Suprapubic skin (tissue), 4 donors: ENCODE results near the gene WDR45B. TPM values are rescaled to one million over a fixed set of nuclear protein-coding genes. Genes with fewer than 3 reads are reported as not detected.

Experiments used
- DNase-seq, 2 donors: peaks; one replicate each; pipeline ENCODE4 v3.0.0-alpha.2; 2019; ENCODE audit warnings: low spot score in 2 of 2
- H3K27ac ChIP-seq: fragments of 200-600 bp; sonication (generic); one replicate; pipeline ENCODE4 v1.5.1; 2019
- H3K27me3 ChIP-seq: fragments of 200-600 bp; sonication (generic); one replicate; pipeline ENCODE4 v1.5.1; 2019
- H3K36me3 ChIP-seq: fragments of 200-600 bp; sonication (generic); one replicate; pipeline ENCODE4 v1.5.1; 2019
- H3K4me1 ChIP-seq: fragments of 200-600 bp; sonication (generic); one replicate; pipeline ENCODE4 v1.5.1; 2019
- H3K4me3 ChIP-seq: fragments of 200-600 bp; sonication (generic); one replicate; pipeline ENCODE4 v1.5.1; 2019; ENCODE audit warnings: mild to moderate bottlenecking
- H3K9me3 ChIP-seq: fragments of 200-600 bp; sonication (generic); one replicate; pipeline ENCODE4 v1.5.1; 2019
- CTCF ChIP-seq, 2 donors: fragments of 200-600 bp in 1 of 2; fragments of 450-650 bp in 1 of 2; sonication (generic) in 1 of 2; IDR thresholded peaks; one replicate each; pipeline ENCODE4 v1.5.1; 2016 to 2019; ENCODE audit warnings: antibody characterized with exemption in 2 of 2, mild to moderate bottlenecking in 1 of 2, moderate library complexity in 1 of 2
- EP300 ChIP-seq: sonication (generic); formaldehyde crosslinking; IDR thresholded peaks from one replicate; pipeline ENCODE4 v1.6.1; 2017; ENCODE audit warnings: antibody characterized with exemption
- POLR2A ChIP-seq, 2 donors: fragments of 450-650 bp; IDR thresholded peaks; one replicate each; pipeline ENCODE4 v1.6.1; 2017; ENCODE audit warnings: antibody characterized with exemption in 2 of 2, mild to moderate bottlenecking in 2 of 2, moderate library complexity in 2 of 2
- POLR2AphosphoS5 ChIP-seq, 3 donors: sonication (generic); formaldehyde crosslinking; IDR thresholded peaks; one replicate each; pipeline ENCODE4 v1.6.1; 2017; ENCODE audit warnings: antibody characterized with exemption in 3 of 3
- WGBS: methylation state at CpG from one replicate; pipeline ENCODE4 v1.1.5; 2018; 5-methylcytosine and 5-hydroxymethylcytosine counted together
- total RNA-seq, 4 donors: library from RNA; depleted of rRNA; stranded (reverse); fragments of >200 nt; gene quantifications; one replicate each; pipeline ENCODE4 v1.1.0, GENCODE V29; 2016

WDR45B gene
- total RNA-seq, 4 donors from 2014 or later: 70.1 to 96.8 (median 90.0) TPM

GRCh38 chr17:82659886-82660285 is 11.6 kb upstream of the WDR45B start:
- Histone ChIP-seq H3K27me3 (no peaks in the 10 kb centered on the region), H3K27ac (no peak overlapping the region), H3K36me3 (peaks cover 61% of the 10 kb centered on the region), H3K4me1 (no peaks in the 10 kb centered on the region), H3K9me3 (no peaks in the 10 kb centered on the region), H3K4me3 (no peak overlapping the region)
- 90% methylated on average over 9 of the region's 15 CpGs for WGBS
- TF ChIP-seq POLR2A (IDR thresholded peaks at IDR 0.05): no peak
- no peak for TF ChIP-seq POLR2AphosphoS5 (IDR thresholded peaks at IDR 0.05)
- no peak for TF ChIP-seq EP300
- no peak for TF ChIP-seq CTCF (IDR thresholded peaks at IDR 0.05)
- DNase-seq: peak in 1 of 2 donors; percentile 28

GRCh38 chr17:82658796-82659452 is 10.7 kb upstream of the WDR45B start:
- whole genome bisulfite sequencing: 94% methylated on average over 26 of the region's 36 CpGs
- Histone ChIP-seq H3K4me3 (no peak overlapping the region), H3K36me3 (peaks cover 55% of the 10 kb centered on the region)

GRCh38 chr17:82658331-82658730 is 10.1 kb upstream of the WDR45B start:
- no peaks in the 10 kb centered on the region for H3K9me3 ChIP-seq
- WGBS: 93% methylated on average over 20 of the region's 23 CpGs
- peak in 1 of 2 donors; percentile 48 for DNase-seq
- no peaks in the 10 kb centered on the region for H3K27me3 ChIP-seq
- peaks cover 49% of the 10 kb centered on the region for H3K36me3 ChIP-seq
- TF ChIP-seq POLR2A (IDR thresholded peaks at IDR 0.05) (no peak), EP300 (no peak), POLR2AphosphoS5 (IDR thresholded peaks at IDR 0.05) (no peak)
- no peaks in the 10 kb centered on the region for H3K4me1 ChIP-seq
- no peak overlapping the region for H3K4me3 ChIP-seq
- no peak overlapping the region for H3K27ac ChIP-seq

More at GRCh38 chr17:82658796-82659452, 10.7 kb upstream of the WDR45B start:
- peak in 1 of 2 donors; percentile 46 for DNase-seq
- no peaks in the 10 kb centered on the region for H3K27me3 ChIP-seq
- H3K4me1 ChIP-seq: no peaks in the 10 kb centered on the region
- no peak overlapping the region for H3K27ac ChIP-seq
- TF ChIP-seq CTCF (IDR thresholded peaks at IDR 0.05) (no peak), EP300 (no peak), POLR2AphosphoS5 (IDR thresholded peaks at IDR 0.05) (no peak), POLR2A (IDR thresholded peaks at IDR 0.05) (no peak)
- H3K9me3 ChIP-seq: no peaks in the 10 kb centered on the region

- H3K4me1 ChIP-seq: no peaks in the 10 kb centered on the region
- H3K36me3 ChIP-seq: peaks cover 46% of the 10 kb centered on the region
- no peak for TF ChIP-seq POLR2A (IDR thresholded peaks at IDR 0.05)
- no peak for TF ChIP-seq POLR2AphosphoS5 (IDR thresholded peaks at IDR 0.05)
- no peak for TF ChIP-seq CTCF (IDR thresholded peaks at IDR 0.05)
- no peak for TF ChIP-seq EP300
- H3K4me3 ChIP-seq: no peak overlapping the region
- no peak overlapping the region for H3K27ac ChIP-seq
- 94% methylated on average over 19 of the region's 19 CpGs for WGBS
- no peak for DNase-seq
- H3K27me3 ChIP-seq: no peaks in the 10 kb centered on the region
- no peaks in the 10 kb centered on the region for H3K9me3 ChIP-seq
Observed at GRCh38 chr17:82657926-82658325, 9.7 kb upstream of the WDR45B start.

- Histone ChIP-seq H3K27ac (no peak overlapping the region), H3K36me3 (peaks cover 38% of the 10 kb centered on the region), H3K27me3 (no peaks in the 10 kb centered on the region), H3K9me3 (no peaks in the 10 kb centered on the region), H3K4me1 (no peaks in the 10 kb centered on the region), H3K4me3 (no peak overlapping the region)
- 95% methylated on average over 16 of the region's 16 CpGs for WGBS
- DNase-seq: no peak
- TF ChIP-seq POLR2A (IDR thresholded peaks at IDR 0.05): no peak
Observed at GRCh38 chr17:82656266-82656665, 8.0 kb upstream of the WDR45B start.

GRCh38 chr17:82655523-82655922 is 7.3 kb upstream of the WDR45B start:
- WGBS: 76% methylated on average over 13 of the region's 13 CpGs

More at GRCh38 chr17:82655523-82655922, 7.3 kb upstream of the WDR45B start:
- Histone ChIP-seq H3K4me3 (no peak overlapping the region), H3K27ac (peak overlapping the region; percentile 7), H3K36me3 (peaks cover 32% of the 10 kb centered on the region), H3K4me1 (no peaks in the 10 kb centered on the region), H3K9me3 (no peaks in the 10 kb centered on the region), H3K27me3 (no peaks in the 10 kb centered on the region)
- TF ChIP-seq CTCF (IDR thresholded peaks at IDR 0.05): no peak
- no peak for TF ChIP-seq EP300
- no peak for TF ChIP-seq POLR2A (IDR thresholded peaks at IDR 0.05)
- TF ChIP-seq POLR2AphosphoS5 (IDR thresholded peaks at IDR 0.05): no peak
- DNase-seq: no peak
